ENCODE measurements around the gene IRAG1.

IRAG1 gene

GRCh38 chr11:10666556-10667520, 26.7 kb downstream of the IRAG1 start:
- no peak for DNase-seq (ENCODE audit: low read depth)

DNA sequence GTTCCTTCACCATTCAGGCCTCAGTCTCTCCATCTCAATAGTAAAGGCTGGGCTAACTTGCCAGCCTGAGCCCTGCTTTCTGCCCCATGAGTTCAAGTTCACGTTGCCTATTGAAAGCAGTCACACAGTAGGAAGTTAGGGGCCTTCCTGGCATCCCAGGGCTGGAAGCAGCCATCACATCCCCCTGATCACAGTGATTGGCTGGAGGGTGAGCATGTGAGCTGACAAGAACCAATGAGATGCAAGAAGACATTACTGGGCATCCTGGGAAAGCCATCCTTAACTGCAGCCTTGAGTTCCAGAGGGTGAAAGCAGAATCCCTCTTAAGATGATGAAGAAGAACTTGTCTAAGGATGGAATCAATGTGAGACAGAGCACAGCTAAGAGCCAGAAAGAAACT, 29.1 kb downstream of the IRAG1 start:
- DNase-seq (ENCODE audit: low read depth) = no peak

DNA sequence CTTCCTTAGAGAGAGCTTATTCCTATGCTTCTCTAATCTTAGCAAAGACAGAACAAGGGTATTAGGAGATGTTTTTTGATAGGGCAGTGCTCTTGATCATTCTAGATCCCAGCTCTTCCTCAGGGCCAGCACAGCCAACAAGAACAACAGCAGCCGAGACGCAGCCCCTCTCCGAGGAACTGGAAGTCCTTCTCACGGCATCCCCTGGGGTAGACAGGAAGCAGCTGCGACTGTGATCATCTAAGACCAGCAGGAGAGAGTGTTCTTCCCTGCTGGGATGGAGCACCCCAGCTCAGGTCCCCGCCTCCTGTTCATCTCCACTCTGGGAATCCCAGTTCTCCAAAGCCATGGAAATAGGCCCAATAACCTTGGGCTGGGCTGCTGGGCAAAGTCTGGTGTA, 29.6 kb downstream of the IRAG1 start:
- no peak for DNase-seq (ENCODE audit: low read depth)

GRCh38 chr11:10663365-10663764, 30.2 kb downstream of the IRAG1 start:
- DNase-seq (ENCODE audit: low read depth) = no peak

- DNase-seq (ENCODE audit: low read depth) = no peak
Observed at GRCh38 chr11:10660323-10660722, 33.2 kb downstream of the IRAG1 start.

DNA sequence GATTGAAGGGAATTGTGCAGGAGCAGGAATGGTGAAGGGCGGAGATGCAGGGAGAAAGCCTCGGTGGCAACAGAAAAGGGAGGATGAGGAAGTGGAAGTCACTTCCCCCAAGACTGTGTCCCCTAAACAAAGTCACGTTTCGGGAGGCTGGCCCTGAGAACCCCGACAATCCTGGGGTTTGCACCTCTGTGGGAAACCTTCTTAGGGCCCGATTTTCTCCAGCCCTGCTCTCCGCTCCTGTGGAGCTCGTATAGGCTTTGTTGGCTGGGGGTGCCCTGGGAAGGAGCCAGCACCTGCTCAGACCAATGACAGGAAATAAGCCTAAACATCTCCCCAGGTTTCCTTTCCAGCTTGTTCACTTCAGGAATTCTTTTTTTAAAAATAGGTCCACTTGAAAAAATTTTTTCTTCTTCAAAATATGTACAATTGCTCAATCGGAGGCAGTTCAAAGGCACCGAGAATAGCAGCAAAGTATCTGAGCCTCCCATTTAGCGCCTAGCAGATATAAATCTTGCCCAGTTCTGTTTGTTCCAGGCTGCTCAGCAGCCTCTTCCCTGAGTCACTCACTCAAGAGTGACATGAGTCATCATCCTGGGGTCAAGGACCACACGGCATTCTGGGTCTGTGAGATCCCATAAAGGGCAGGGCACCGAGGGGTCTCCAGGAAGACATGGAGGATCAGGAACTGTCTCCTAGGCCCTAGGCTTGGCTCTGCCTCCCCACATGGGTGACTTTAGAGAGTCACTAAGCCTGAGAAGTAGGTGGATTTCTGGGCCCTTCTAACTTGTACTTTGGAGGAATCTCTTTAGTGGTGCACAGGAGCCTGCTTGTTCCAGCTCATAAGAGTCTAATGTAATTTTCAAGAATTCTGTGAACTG, 34.0 kb downstream of the IRAG1 start:
- DNase-seq (ENCODE audit: low read depth) = no peak

- no peak for DNase-seq (ENCODE audit: low read depth)
Observed at GRCh38 chr11:10658621-10659338, 34.8 kb downstream of the IRAG1 start.

- DNase-seq (ENCODE audit: low read depth) = no peak
Observed at GRCh38 chr11:10657308-10658271, 36.0 kb downstream of the IRAG1 start.

- DNase-seq (ENCODE audit: low read depth) = no peak
Observed at GRCh38 chr11:10655943-10656576, 37.5 kb downstream of the IRAG1 start.

- DNase-seq (ENCODE audit: low read depth) = no peak
Observed at GRCh38 chr11:10655227-10655626, 38.3 kb downstream of the IRAG1 start.

DNA sequence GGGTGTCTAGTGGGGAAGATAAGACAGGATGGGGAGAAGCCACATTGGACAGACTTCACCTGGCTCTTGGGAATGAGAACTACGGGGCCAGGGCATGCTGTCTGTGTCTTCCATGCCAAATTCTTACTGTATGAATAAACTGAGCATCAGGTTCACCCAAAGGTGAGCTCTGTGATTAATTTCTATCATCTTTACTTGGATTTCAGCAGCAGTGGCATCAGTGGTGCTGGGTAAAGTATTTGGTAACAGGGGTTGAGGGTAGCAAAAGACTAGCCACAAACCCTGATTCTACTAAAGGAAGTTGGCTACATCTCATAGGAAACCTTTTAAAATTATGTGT, 38.8 kb downstream of the IRAG1 start:
- no peak for DNase-seq (ENCODE audit: low read depth)

GRCh38 chr11:10653946-10654810, 39.4 kb downstream of the IRAG1 start:
- DNase-seq (ENCODE audit: low read depth) = no peak

GRCh38 chr11:10653261-10653660, 40.3 kb downstream of the IRAG1 start:
- DNase-seq (ENCODE audit: low read depth) = no peak

DNA sequence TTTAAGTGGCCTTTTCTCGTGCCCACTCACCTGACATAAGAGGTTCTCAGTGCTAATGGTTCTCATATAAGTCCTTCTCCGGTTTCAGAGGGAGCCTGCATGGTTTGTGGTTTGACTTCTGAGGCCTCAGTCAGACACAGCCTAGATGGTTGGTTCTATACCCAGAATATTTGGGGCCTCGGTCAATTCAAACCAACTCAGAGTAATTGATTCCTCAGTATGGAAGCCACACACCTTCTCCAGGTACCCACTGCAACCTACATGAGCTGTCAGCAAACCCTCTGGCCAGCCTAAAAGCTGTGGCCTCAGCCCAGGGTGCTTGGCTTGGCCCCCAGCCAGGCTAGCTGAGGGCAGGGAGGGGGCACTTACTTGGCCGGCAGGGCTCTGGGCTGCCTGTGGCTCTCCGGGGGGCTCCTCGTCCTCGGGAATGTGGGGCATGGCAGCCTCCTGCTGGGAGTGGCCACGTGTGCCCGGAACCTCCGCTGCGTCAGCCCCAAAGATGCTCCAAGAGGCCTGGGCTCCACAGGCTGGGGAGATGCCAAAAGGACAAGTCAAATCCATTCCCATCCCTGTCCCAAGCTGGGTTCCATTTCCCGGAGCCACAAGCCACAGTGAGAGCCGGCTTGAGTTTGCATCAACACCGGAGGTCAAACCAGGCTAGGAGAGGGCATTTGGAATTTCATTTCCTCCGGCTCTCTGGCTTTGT, 41.7 kb downstream of the IRAG1 start:
- no peak for DNase-seq (ENCODE audit: low read depth)

GRCh38 chr11:10650630-10651029, 42.9 kb downstream of the IRAG1 start:
- no peak for DNase-seq (ENCODE audit: low read depth)

- no peak for DNase-seq (ENCODE audit: low read depth)
Observed at GRCh38 chr11:10650166-10650565, 43.4 kb downstream of the IRAG1 start.

DNA sequence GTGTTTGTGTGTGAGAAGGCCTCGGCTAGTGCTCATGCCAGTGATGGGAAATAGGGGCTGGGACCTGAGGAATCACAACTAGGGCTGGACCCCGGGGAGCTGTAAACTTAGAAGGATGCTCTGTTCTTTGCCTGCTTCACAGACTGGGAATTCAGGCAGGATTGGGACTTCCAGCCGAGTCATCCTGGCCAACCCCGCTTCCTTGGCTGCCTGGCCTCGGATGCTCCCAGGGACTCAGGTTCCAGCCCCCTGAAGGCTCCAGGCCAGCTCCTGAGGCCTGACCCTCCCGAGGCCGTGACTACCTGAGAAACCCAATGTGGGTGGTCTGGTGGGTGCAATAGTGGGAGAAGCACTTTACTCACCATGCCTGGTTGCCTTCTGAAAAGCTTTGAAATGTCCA, 44.7 kb downstream of the IRAG1 start:
- no peak for DNase-seq (ENCODE audit: low read depth)

DNA sequence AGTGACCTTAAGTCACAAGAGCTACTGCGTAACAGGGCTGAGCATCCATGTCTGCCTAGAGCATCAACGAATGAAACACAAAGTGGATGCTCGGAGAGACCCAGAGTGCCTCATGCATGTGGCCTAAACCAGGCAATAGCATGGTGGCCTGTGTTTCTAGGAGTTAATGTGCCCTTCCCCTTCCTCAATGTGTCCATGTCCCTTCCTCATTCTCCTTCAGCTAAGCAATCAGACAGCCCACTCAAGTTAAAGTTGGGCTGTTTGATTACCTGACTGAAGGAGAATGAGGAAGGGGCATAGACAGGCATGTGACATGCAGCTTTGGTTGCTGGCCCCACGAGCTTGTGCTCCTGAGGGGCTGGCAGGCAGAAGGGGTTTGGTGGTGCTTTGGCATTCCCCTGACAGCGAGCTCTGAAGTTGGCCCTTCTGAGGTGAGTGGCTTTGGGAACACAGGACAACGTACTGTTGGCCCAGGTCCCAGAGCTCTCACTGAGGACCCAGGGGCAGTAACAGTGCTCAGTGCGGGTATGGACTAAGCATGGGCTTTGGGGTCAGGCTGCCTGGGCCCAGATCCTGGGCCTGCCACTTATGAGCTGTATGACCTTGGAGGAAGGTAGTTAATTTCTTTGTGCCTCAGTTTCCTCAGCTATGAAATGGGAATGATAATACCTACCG, 46.7 kb downstream of the IRAG1 start:
- DNase-seq (ENCODE audit: low read depth) = no peak

DNA sequence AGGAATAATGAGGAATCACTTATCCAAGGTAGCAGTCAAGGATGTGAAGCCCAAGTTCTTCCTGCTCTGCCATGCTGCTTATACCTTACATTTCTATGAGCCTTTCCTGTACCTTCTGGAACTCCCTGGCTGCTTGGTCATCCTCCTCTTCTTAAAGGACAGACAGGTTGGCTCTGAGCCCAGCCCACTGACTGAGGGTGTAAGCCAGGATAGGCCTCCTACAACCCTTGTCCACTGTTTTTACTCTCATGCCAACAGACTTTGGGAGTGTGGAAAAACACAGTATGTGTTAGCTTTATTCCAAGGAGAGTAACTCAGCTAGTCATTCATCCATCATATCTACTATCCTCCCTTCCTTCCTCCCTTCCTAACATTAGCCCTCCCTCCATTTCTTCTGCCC, 47.5 kb downstream of the IRAG1 start:
- DNase-seq (ENCODE audit: low read depth) = no peak
